HG03097 (cell line): ENCODE measurements around the gene RILP.

Source experiments
- ATAC-seq: cut with Tn5 transposase; IDR thresholded peaks from one replicate; pipeline ENCODE4 v1.9.1; 2021; ENCODE audit not compliant: unreplicated experiment, low FRiP score

RILP gene

DNA sequence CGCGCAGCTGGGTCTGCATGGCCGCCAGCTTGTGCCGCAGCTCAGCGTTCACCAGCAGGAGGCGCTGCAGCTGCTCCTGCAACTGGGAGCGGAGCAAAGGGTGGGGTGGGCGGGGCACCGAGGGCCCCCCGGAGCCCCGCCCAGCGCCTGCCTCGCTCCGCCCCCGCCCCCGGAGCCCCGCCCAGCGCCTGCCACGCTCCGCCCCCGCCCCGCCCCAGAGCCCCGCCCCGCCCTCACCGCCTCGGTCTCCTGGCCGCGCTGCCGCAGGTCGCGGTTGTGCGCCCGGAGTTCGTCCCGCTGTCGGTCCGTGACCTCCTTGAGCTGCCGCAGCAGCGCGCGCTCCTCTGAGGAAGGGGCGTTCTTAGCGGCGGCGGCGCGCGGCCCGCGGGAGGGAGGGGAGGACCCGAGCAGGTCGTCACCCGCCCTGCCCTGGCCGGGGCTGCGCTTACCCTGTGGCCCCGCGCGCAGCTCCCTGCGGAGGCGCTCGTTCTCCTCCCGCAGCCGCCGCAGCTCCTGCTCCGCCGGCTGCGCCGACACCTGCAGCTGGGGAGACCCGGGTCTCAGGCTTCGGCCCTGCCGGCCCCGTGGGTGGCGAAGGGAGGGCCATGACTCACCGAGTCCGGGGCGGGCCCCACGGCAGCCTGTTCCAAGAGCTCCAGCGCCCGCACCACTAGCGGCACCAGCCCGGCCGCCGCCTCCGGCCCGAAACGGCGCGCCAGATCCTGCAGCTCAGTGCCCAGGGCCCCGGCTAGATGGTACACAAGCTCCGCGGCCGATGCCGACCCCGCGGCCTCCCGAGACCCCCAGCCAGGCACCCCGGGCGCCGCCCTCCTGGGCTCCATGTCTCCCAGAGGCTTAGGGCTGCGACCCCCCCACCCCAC is 463 bp downstream of the RILP start:
- peak; percentile 36 for ATAC-seq

DNA sequence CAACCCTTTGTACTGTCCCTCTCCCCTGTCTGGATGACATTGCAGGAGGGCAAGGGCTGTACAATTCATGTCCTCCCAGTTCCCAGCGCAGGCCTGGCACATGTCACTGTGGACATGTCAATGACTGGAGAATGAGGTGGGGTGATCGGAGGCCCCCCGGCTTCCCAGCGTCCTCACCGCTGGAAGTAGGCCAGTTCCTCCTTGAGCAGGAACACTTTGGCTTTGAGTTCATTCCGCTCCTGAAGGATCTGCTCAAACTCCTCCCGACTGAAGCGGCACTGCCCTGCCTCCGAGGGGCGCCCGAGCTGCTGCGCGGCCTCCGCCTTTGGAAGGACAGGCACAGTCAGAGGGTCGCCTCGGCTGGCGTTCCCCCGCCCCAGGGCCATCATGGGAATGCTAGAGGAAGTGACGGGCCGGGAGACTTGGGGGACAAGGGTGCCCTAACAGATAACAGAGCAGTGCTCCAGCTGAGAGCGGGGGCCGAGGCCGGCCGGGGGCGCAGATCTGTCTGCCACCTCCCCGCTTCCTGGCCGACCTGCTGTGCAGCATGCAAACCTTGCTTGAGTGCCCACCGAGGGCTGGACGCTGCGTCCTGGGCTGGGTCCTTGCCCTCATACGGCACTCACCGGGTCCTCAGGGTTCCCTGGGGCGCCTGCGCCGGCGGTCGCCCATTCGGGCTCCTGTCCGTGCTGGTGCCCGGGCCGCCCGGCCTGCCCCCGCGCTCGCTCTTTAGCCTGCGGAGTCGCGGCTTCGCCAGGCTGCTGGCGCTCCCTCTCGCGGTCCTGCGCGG is 1.3 kb downstream of the RILP start:
- peak; percentile 52 for ATAC-seq

DNA sequence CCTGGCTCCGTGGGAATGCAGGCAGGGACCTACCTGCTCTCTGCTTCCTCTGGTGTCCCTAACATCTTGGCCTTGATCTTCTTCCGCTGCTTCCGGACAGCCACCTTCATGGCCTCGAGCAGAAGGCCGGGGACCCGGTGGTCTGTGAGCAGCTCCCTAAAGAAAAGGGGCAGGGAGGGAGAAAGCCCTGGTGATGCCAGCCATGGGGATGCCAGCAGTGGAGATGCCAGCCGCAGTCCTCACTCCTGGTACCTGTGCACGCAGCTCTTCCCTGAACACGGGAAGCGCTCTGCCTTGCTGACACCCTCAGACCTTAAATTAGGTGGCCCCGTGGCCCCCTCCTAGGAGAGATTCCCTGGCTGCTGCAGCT is 1.9 kb downstream of the RILP start:
- no peak for ATAC-seq

- no peak for ATAC-seq
Observed at GRCh38 chr17:1646199-1646875, 3.3 kb downstream of the RILP start.

DNA sequence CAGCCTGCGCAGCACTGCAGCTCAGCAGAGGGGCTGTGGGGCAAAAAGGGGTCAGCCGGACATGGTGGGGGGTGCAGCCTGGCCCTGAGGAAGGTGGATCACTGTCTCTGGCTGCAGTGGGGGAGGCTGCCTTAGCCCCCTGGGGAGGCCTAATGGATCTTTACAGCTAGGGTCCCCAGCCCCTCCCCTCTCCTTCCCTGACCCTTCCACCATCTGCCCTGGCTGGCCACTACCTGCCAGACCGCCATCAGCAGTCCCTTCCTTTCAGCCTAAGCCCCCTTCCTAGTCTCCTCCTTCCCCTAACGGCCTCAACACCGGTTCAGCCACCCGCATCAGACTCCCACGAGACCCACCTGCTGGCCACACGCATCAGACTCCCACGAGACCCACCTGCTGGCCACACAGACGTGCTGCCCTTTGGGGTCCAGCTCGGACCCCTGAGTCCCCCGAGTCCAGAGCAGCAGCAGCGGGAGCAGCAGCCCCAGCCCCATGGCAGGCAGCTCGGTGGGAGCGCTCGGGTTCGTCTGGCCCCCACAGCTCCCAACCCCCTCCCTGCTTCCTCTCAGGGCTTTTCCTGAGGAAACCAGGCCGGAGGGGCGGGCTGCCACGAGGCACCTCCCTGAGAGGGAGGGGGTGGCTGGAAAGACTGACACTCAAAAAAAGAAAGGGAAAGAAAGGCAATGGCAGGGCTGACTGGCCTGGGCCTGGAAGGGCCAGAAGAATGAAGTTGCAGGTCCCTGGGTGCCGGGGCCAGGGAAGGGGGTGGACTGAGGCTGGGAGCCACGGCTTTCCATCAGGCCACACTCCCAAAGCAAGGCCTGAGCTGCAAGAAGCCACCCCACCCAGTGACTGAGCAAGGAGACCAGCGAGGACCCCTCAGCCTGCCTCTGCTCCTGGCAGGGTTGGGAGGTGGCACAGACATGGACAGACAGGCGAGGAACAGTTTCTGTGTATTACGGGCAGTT is 4.2 kb downstream of the RILP start, which contains the start of gene SCARF1:
Gene SCARF1 (minus strand): TSS at position 526 of the 965 bp plus-strand sequence. CDS start 35 bp downstream, at position 491.
- no peak for ATAC-seq

GRCh38 chr17:1644493-1645206 is 5.0 kb downstream of the RILP start:
- ATAC-seq: peak; percentile 26

GRCh38 chr17:1643999-1644492 is 5.6 kb downstream of the RILP start:
- no peak for ATAC-seq

DNA sequence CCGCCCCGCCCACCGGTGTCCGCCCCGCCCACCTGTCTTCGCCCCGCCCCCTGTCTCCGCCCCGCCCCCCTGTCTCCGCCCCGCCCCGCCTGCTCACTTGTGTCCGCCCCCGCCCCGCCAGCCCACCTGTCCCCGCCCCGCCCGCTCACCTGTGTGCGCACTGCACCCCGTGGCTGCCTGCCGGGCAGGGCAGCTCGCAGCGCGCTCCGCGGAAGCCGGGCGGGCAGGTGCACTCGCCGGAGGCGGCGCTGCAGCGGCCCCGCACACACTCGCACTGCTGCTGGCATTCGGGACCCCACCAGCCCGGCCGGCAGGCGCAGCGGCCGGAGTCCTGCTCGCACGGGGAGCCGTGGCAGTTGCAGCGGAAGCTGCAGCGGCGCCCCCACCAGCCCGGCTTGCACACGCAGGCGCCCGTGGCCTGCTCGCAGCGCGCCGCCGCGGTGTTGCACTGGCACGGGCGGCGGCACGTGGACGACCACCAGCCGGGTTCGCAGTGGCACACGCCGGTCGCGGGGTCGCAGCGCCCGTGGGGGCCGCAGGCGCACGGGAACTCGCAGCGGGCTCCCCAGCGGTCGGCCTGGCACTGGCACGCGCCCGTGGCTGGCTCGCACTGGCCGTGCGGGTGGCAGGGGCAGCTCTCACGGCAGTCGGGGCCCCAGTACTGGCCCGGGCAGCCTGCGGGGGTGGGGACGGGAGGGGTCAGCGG is 6.2 kb downstream of the RILP start:
- no peak for ATAC-seq

- ATAC-seq: no peak
Observed at GRCh38 chr17:1641065-1641403, 8.6 kb downstream of the RILP start.

- no peak for ATAC-seq
Observed at GRCh38 chr17:1640329-1641064, 9.2 kb downstream of the RILP start.

GRCh38 chr17:1639549-1640180 is 10.0 kb downstream of the RILP start:
- ATAC-seq: no peak

- no peak for ATAC-seq
Observed at GRCh38 chr17:1638624-1639300, 10.9 kb downstream of the RILP start.

- ATAC-seq: no peak
Observed at GRCh38 chr17:1638171-1638590, 11.5 kb downstream of the RILP start.

DNA sequence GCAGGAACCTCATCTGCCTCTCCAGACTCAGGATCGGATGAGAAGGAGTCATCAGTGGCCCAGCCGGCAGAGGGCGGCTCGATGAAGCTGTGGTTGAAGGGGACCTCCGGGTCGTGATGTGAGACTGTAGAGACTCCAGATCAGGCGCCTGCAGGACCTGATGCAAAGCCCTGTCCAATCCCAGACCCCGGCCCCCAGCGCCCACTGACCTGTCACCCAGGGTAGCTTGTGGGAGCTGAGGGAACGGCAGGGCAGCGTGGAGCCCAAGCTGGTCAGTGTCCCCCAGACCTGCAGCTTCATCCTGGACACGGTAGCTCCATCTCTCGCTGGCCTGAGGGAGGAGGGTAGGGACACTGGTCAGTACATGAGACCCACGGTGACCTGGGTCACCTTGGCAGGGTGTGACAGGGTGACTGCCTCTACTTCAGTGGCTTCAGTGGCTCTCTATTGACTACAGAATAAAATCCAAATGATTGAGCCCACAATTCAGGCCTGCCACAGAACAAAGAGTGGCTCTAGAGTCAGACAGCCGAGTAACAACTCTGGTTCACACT is 12.9 kb downstream of the RILP start:
- no peak for ATAC-seq

DNA sequence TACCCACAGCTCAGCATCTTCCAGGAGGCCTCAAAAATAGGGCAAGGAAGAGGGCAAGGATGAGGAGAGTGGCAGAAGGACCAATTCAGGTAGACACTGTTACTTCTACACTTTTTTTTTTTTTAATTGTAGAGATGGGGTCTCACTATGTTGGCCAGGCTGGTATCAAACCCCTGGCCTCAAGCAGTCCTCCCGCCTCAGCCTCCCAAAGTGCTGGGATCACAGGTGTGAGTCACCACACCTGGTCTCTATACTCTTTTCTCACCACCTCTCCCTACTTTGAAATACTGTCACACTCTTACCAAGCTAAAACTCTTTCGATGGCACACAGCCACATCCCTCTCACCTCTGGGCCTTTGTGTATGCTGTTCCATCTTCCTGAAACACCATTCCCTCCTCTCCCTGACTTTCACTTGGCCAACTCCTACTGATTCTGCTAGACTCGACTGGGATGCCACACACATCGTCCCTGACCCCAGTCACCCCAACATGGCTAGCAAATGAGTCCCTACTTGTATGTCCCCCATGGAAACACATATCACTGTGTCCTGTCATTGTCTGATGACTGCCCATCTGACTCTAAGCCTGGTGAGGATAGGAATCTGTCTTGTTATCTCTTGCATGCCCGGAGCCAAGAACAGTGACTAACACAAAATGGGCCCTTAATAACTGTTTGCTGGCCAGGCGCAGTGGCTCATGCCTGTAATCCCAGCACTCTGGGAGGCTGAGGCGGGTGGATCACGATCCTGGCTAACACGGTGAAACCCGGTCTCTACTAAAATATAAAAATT is 13.8 kb downstream of the RILP start:
- no peak for ATAC-seq
